ENCODE measurements around the gene NDUFS8. TPM values are rescaled to one million over a fixed set of nuclear protein-coding genes. Genes with fewer than 3 reads are reported as not detected.

The NDUFS8 gene
- total and polyA plus RNA-seq, 2 of the 4 experiments (the other 2 are of a cell fraction) = 85.9 to 131 TPM

DNA sequence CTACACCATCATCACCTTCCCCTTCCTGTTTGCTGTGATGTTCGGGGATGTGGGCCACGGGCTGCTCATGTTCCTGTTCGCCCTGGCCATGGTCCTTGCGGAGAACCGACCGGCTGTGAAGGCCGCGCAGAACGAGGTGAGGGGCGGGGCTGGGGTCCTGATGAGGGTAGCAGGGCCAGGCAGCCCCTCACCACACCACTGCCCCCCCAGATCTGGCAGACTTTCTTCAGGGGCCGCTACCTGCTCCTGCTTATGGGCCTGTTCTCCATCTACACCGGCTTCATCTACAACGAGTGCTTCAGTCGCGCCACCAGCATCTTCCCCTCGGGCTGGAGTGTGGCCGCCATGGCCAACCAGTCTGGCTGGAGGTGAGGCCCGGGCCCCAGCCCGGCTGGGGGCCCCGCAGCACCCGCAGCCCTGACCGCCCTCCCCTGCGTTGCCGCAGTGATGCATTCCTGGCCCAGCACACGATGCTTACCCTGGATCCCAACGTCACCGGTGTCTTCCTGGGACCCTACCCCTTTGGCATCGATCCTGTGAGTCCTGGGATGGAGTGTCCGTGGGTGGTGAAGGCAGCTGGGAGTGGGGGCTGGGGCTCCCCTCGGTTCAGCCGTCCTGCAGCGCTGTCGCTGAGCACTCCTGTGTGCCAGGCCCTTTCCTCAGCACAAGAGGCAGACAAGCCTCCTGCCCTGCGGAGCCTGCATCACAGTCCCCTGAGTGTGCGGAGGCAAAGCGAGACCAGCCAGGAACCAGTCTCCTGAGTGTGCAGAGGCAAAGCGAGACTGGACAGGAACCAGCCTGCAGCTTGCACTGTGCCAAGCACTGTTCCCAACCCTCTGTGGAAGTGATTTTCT lies 17.2 kb downstream of the NDUFS8 start:
- no peaks in the 10 kb centered on the region for H3K9me3 ChIP-seq (ENCODE audit: control insufficient read depth, insufficient read depth, low read length)
- H4K91ac ChIP-seq (ENCODE audit: insufficient read depth, low read depth, low read length) = no peak overlapping the region
- H3K79me1 ChIP-seq (ENCODE audit: low read depth in 1 of 2, low read length in 2 of 2) = peaks cover 0 to 18% of the 10 kb centered on the region in 2 experiments; a peak in 3 of 4 replicates
- H4K5ac ChIP-seq (ENCODE audit: low read depth, low read length) = no peak overlapping the region
- BruUV-seq (replicated peaks) = no TSS peak
- no peaks in the 10 kb centered on the region; the same call in none of the 2 replicates for H4K20me1 ChIP-seq (ENCODE audit: insufficient read depth, low read length)
- 79% methylated on average over 21 of the region's 37 CpGs; no CpG with 5 or more reads in 1 of the 2 experiments for WGBS, 2 experiments (ENCODE audit: extremely low coverage in 2 of 2, insufficient read length in 1 of 2)
- H2BK120ac ChIP-seq (ENCODE audit: low read depth, low read length) = no peak overlapping the region
- H3K4me1 ChIP-seq (ENCODE audit: control insufficient read depth, insufficient read depth, low read length) = peaks cover 5% of the 10 kb centered on the region
- H3K9me1 ChIP-seq (ENCODE audit: insufficient read depth, low read length) = no peaks in the 10 kb centered on the region
- H3K27me3 ChIP-seq (ENCODE audit: control insufficient read depth, insufficient read depth, low read length) = no peaks in the 10 kb centered on the region
- in situ Hi-C loops (cut with MboI; ENCODE audit: low sequenced_read_pairs) = no loop called here
- no peak overlapping the region for H3K4ac ChIP-seq (ENCODE audit: low read depth, low read length)
- no peak for DNase-seq
- H3K36me3 ChIP-seq (ENCODE audit: control insufficient read depth, insufficient read depth, low read length) = peaks cover 67% of the 10 kb centered on the region
- no peak overlapping the region for H2AK9ac ChIP-seq (replicated peaks; ENCODE audit: low read depth, low read length, poor library complexity)
- H2AFZ ChIP-seq (replicated peaks; ENCODE audit: low read length, poor library complexity) = no peak overlapping the region
- intact Hi-C loops (cut with micrococcal nuclease) = no loop called here
- dilution Hi-C loops (cut with HindIII; ENCODE audit: low sequenced_read_pairs, unreplicated experiment) = no loop called here
- ChIA-PET POLR2A (ENCODE audit: unreplicated experiment) (no interaction called here), CTCF (no interaction called here)
- no peak overlapping the region for H2BK20ac ChIP-seq (ENCODE audit: low read depth, low read length)
- H3K23ac ChIP-seq (ENCODE audit: low read depth, low read length) = no peak overlapping the region
- H3K4me3 ChIP-seq (ENCODE audit: insufficient read depth, low read depth, low read length) = no peak overlapping the region
- no peak overlapping the region for H2BK5ac ChIP-seq (ENCODE audit: low read depth, low read length, poor library complexity, severe bottlenecking)
- no peak for ATAC-seq (ENCODE audit: low read depth)
- TF ChIP-seq, protein P1, sequence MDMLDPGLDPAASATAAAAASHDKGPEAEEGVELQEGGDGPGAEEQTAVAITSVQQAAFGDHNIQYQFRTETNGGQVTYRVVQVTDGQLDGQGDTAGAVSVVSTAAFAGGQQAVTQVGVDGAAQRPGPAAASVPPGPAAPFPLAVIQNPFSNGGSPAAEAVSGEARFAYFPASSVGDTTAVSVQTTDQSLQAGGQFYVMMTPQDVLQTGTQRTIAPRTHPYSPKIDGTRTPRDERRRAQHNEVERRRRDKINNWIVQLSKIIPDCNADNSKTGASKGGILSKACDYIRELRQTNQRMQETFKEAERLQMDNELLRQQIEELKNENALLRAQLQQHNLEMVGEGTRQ (IDR thresholded peaks at IDR 0.05; ENCODE audit: low read depth, low read length) = no peak
- no peak for TF ChIP-seq CEBPB (IDR thresholded peaks at IDR 0.05; ENCODE audit: low read depth, low read length)
- no peak for TF ChIP-seq POLR2A (IDR thresholded peaks at IDR 0.05; ENCODE audit: low read depth, low read length)
- no peak for TF ChIP-seq RCOR1 (IDR thresholded peaks at IDR 0.05; ENCODE audit: insufficient replicate concordance, low read length)
- TF ChIP-seq FOS (IDR thresholded peaks at IDR 0.05; ENCODE audit: low read depth, low read length) = no peak
- no peak for TF ChIP-seq RAD21 (IDR thresholded peaks at IDR 0.05; ENCODE audit: low read length)
- no peak for TF ChIP-seq RFX5 (IDR thresholded peaks at IDR 0.05; ENCODE audit: low read depth, low read length)
- no peak for TF ChIP-seq BHLHE40 (IDR thresholded peaks at IDR 0.05; ENCODE audit: low read depth, low read length)
- TF ChIP-seq SMC3 (IDR thresholded peaks at IDR 0.05; ENCODE audit: low read depth, low read length) = no peak
- no peak for TF ChIP-seq MAZ (IDR thresholded peaks at IDR 0.05; ENCODE audit: borderline replicate concordance, low read depth, low read length)
- TF ChIP-seq MAFK (IDR thresholded peaks at IDR 0.05; ENCODE audit: low read depth, low read length) = no peak
- no peak overlapping the region for H3K56ac ChIP-seq (ENCODE audit: extremely low read depth, insufficient read depth, low read length)
- no peak overlapping the region for H2BK15ac ChIP-seq (ENCODE audit: low read depth, low read length)
- no peak overlapping the region for H4K8ac ChIP-seq (ENCODE audit: low read depth in 2 of 2, low read length in 2 of 2)
- H3K27ac ChIP-seq (ENCODE audit: insufficient read depth, low read length) = no peak overlapping the region
- no peak overlapping the region for H3K9ac ChIP-seq (ENCODE audit: low read depth, low read length)
- no peak overlapping the region for H2AK5ac ChIP-seq (ENCODE audit: low read depth, low read length)
- no peak overlapping the region for H3K14ac ChIP-seq (replicated peaks; ENCODE audit: low read depth, low read length)
- H3K4me2 ChIP-seq (ENCODE audit: low read depth, low read length) = no peak overlapping the region
- no peak overlapping the region for H3K18ac ChIP-seq (ENCODE audit: low read depth, low read length)
